Measurements from ENCODE around the gene RAB3D.

Gene RAB3D

GRCh38 chr19:11284515-11284914 is 54.9 kb downstream of the RAB3D start:
- ATAC-seq, result no peak
- no peak for TF ChIP-seq BACH2 (CRISPR knock-in tag; IDR thresholded peaks at IDR 0.05; ENCODE audit: borderline replicate concordance)
- no peak for TF ChIP-seq ZFP30 (CRISPR knock-in tag; IDR thresholded peaks at IDR 0.05)
- no peak for TF ChIP-seq SNAI2 (CRISPR knock-in tag; IDR thresholded peaks at IDR 0.05)
- TF ChIP-seq CSRNP3 (CRISPR knock-in tag; IDR thresholded peaks at IDR 0.05), result no peak
- no peak for TF ChIP-seq OSR1 (CRISPR knock-in tag; IDR thresholded peaks at IDR 0.05)
- TF ChIP-seq PPARA (CRISPR knock-in tag; IDR thresholded peaks at IDR 0.05; ENCODE audit: borderline replicate concordance), result no peak
- TF ChIP-seq ESRRG (CRISPR knock-in tag; IDR thresholded peaks at IDR 0.05), result no peak
- no peak for TF ChIP-seq ZNF70 (CRISPR knock-in tag; IDR thresholded peaks at IDR 0.05)
- TF ChIP-seq ISL1 (CRISPR knock-in tag; IDR thresholded peaks at IDR 0.05), result no peak
- TF ChIP-seq TCF4 (CRISPR knock-in tag; IDR thresholded peaks at IDR 0.05; ENCODE audit: borderline replicate concordance), result no peak
- TF ChIP-seq RARB (CRISPR knock-in tag; IDR thresholded peaks at IDR 0.05), result no peak
- TF ChIP-seq GLIS3 (CRISPR knock-in tag; IDR thresholded peaks at IDR 0.05), result no peak
- TF ChIP-seq ZNF8 (CRISPR knock-in tag; IDR thresholded peaks at IDR 0.05), result no peak
- TF ChIP-seq ZFP3 (CRISPR knock-in tag; IDR thresholded peaks at IDR 0.05), result no peak

- ATAC-seq, result peak; percentile 55
- no peak for TF ChIP-seq RARB (CRISPR knock-in tag; IDR thresholded peaks at IDR 0.05)
- no peak for TF ChIP-seq TSHZ2 (CRISPR knock-in tag; IDR thresholded peaks at IDR 0.05)
- TF ChIP-seq GLIS3 (CRISPR knock-in tag; IDR thresholded peaks at IDR 0.05), result no peak
- no peak for TF ChIP-seq PATZ1 (CRISPR knock-in tag; IDR thresholded peaks at IDR 0.05; ENCODE audit: borderline replicate concordance)
- no peak for TF ChIP-seq CSDC2 (CRISPR knock-in tag; IDR thresholded peaks at IDR 0.05)
- no peak for TF ChIP-seq TCF4 (CRISPR knock-in tag; IDR thresholded peaks at IDR 0.05; ENCODE audit: borderline replicate concordance)
- no peak for TF ChIP-seq ZC3H10 (CRISPR knock-in tag; IDR thresholded peaks at IDR 0.05)
- TF ChIP-seq ZNF8 (CRISPR knock-in tag; IDR thresholded peaks at IDR 0.05), result no peak
- TF ChIP-seq SNAI2 (CRISPR knock-in tag; IDR thresholded peaks at IDR 0.05), result no peak
- TF ChIP-seq TOX (CRISPR knock-in tag; IDR thresholded peaks at IDR 0.05; ENCODE audit: borderline replicate concordance), result no peak
- TF ChIP-seq PPARA (CRISPR knock-in tag; IDR thresholded peaks at IDR 0.05; ENCODE audit: borderline replicate concordance), result no peak
- no peak for TF ChIP-seq POU6F1 (CRISPR knock-in tag; IDR thresholded peaks at IDR 0.05; ENCODE audit: borderline replicate concordance, low read depth)
- no peak for TF ChIP-seq BACH2 (CRISPR knock-in tag; IDR thresholded peaks at IDR 0.05; ENCODE audit: borderline replicate concordance)
- no peak for TF ChIP-seq CREB5 (CRISPR knock-in tag; IDR thresholded peaks at IDR 0.05; ENCODE audit: low read depth)
- TF ChIP-seq CSRNP3 (CRISPR knock-in tag; IDR thresholded peaks at IDR 0.05), result no peak
- no peak for TF ChIP-seq OSR1 (CRISPR knock-in tag; IDR thresholded peaks at IDR 0.05)
These were observed 58.0 kb downstream of the RAB3D start for GRCh38 chr19:11281356-11282049.
